ENCODE results near the gene SPATA20.
A peak's percentile ranks its signal among the peaks of the same experiment; 100 is the strongest.

The SPATA20 gene

GRCh38 chr17:50560185-50560824 is 13.3 kb downstream of the SPATA20 start, which contains the start of gene CACNA1G:
Gene CACNA1G (plus strand): TSS chr17:50560715. CDS start chr17:50561460, 745 bp downstream.
- DNase-seq = peak; percentile 96

GRCh38 chr17:50560931-50561745 is 14.2 kb downstream of the SPATA20 start:
- DNase-seq = no peak

- DNase-seq = no peak
Observed at GRCh38 chr17:50561746-50562141, 14.8 kb downstream of the SPATA20 start.

GRCh38 chr17:50562242-50563091 is 15.5 kb downstream of the SPATA20 start:
- DNase-seq = peak; percentile 66

- DNase-seq = no peak
Observed at GRCh38 chr17:50563092-50563511, 16.1 kb downstream of the SPATA20 start.

GRCh38 chr17:50564916-50565315 is 17.9 kb downstream of the SPATA20 start:
- peak; percentile 81 for DNase-seq

GRCh38 chr17:50565402-50566350 is 18.7 kb downstream of the SPATA20 start:
- peak; percentile 91 for DNase-seq

- DNase-seq = no peak
Observed at GRCh38 chr17:50566886-50567285, 19.9 kb downstream of the SPATA20 start.

GRCh38 chr17:50568659-50569058 is 21.7 kb downstream of the SPATA20 start:
- DNase-seq = no peak

- no peak for DNase-seq
Observed at GRCh38 chr17:50569592-50569991, 22.6 kb downstream of the SPATA20 start.

- DNase-seq = no peak
Observed at GRCh38 chr17:50570032-50570431, 23.1 kb downstream of the SPATA20 start.

GRCh38 chr17:50570528-50570927 is 23.6 kb downstream of the SPATA20 start:
- no peak for DNase-seq

- no peak for DNase-seq
Observed at GRCh38 chr17:50571681-50572080, 24.7 kb downstream of the SPATA20 start.

- DNase-seq = no peak
Observed at GRCh38 chr17:50572541-50572940, 25.6 kb downstream of the SPATA20 start.

GRCh38 chr17:50573866-50574611 is 27.1 kb downstream of the SPATA20 start:
- peak; percentile 64 for DNase-seq

- DNase-seq = no peak
Observed at GRCh38 chr17:50575581-50576210, 28.7 kb downstream of the SPATA20 start.

- no peak for DNase-seq
Observed at GRCh38 chr17:50576864-50577263, 29.9 kb downstream of the SPATA20 start.

GRCh38 chr17:50577451-50577954 is 30.5 kb downstream of the SPATA20 start:
- no peak for DNase-seq

- DNase-seq = no peak
Observed at GRCh38 chr17:50578173-50578572, 31.2 kb downstream of the SPATA20 start.

- DNase-seq = no peak
Observed at GRCh38 chr17:50579399-50579798, 32.4 kb downstream of the SPATA20 start.

GRCh38 chr17:50580646-50581045 is 33.7 kb downstream of the SPATA20 start:
- no peak for DNase-seq
